Neural progenitor cell (in vitro differentiated cells): ENCODE measurements around the gene C11orf42. TPM values are rescaled to one million over a fixed set of nuclear protein-coding genes. Genes with fewer than 3 reads are reported as not detected.

Experiments
- DNase-seq: peaks from one replicate; pipeline ENCODE4 v3.0.0-alpha.2; 2016; ENCODE audit warnings: low spot score
- H2AFZ ChIP-seq: fragments of 200-600 bp; sonication (generic); replicated peaks from 2 replicates; pipeline ENCODE4 v1.6.1; 2016; ENCODE audit warnings: antibody characterized with exemption
- H3F3A ChIP-seq: fragments of 200-600 bp; sonication (generic); 2 replicates; pipeline ENCODE4 v1.6.1; 2016; ENCODE audit warnings: antibody characterized with exemption, low read depth
- H3K27ac ChIP-seq: fragments of 200-600 bp; sonication (generic); 2 replicates; pipeline ENCODE4 v1.5.1; 2016; ENCODE audit warnings: mild to moderate bottlenecking
- H3K27me3 ChIP-seq: fragments of 200-600 bp; sonication (generic); 2 replicates; pipeline ENCODE4 v1.6.1; 2016; ENCODE audit warnings: mild to moderate bottlenecking, moderate library complexity
- H3K36me3 ChIP-seq: fragments of 200-600 bp; sonication (generic); 2 replicates; pipeline ENCODE4 v1.5.1; 2016
- H3K4me1 ChIP-seq: fragments of 200-600 bp; sonication (generic); 2 replicates; pipeline ENCODE4 v1.6.1; 2016; ENCODE audit warnings: mixed run types
- H3K4me2 ChIP-seq: fragments of 200-600 bp; sonication (generic); 2 replicates; pipeline ENCODE4 v1.6.1; 2016
- H3K4me3 ChIP-seq: fragments of 200-600 bp; sonication (generic); 2 replicates; pipeline ENCODE4 v1.5.1; 2016
- H3K79me2 ChIP-seq: fragments of 200-600 bp; sonication (generic); 2 replicates; pipeline ENCODE4 v1.6.1; 2016; ENCODE audit warnings: low read depth
- H3K9ac ChIP-seq: fragments of 200-600 bp; sonication (generic); 2 replicates; pipeline ENCODE4 v1.6.1; 2016
- H3K9me3 ChIP-seq: fragments of 200-600 bp; sonication (generic); 2 replicates; pipeline ENCODE4 v1.5.1; 2016; ENCODE audit warnings: low read depth
- H4K20me1 ChIP-seq: fragments of 200-600 bp; sonication (generic); 2 replicates; pipeline ENCODE4 v1.6.1; 2016; ENCODE audit warnings: low read depth
- H3K27ac Mint-ChIP-seq: 3 replicates; pipeline ENCODE4 v1.8.0; 2021; ENCODE audit warnings: mixed read lengths
- H3K27me3 Mint-ChIP-seq: 2 replicates; pipeline ENCODE4 v1.8.0; 2022; ENCODE audit warnings: low read depth, mild to moderate bottlenecking, inconsistent platforms, moderate library complexity, mixed read lengths; ENCODE audit not compliant: insufficient read depth
- H3K36me3 Mint-ChIP-seq: 3 replicates; pipeline ENCODE4 v1.8.0; 2021; ENCODE audit warnings: mixed read lengths
- H3K4me1 Mint-ChIP-seq: 3 replicates; pipeline ENCODE4 v1.8.0; 2021; ENCODE audit warnings: mixed read lengths
- H3K4me3 Mint-ChIP-seq: 3 replicates; pipeline ENCODE4 v1.8.0; 2021; ENCODE audit warnings: mild to moderate bottlenecking, moderate library complexity, mixed read lengths
- H3K9me3 Mint-ChIP-seq: 3 replicates; pipeline ENCODE4 v1.8.0; 2020; ENCODE audit warnings: mixed read lengths
- EZH2 ChIP-seq: fragments of 200-600 bp; sonication (generic); IDR thresholded peaks from 2 replicates; pipeline ENCODE4 v1.6.1; 2017; ENCODE audit warnings: antibody characterized with exemption, mild to moderate bottlenecking, moderate library complexity
- EZH2phosphoT487 ChIP-seq: fragments of 200-600 bp; sonication (generic); IDR thresholded peaks from 2 replicates; pipeline ENCODE4 v1.6.1; 2017; ENCODE audit warnings: antibody characterized with exemption
- total RNA-seq: library from RNA; depleted of rRNA; stranded (reverse); fragments of >200 nt; gene quantifications from 2 replicates; pipeline ENCODE4 v1.2.3, GENCODE V29; 2015; ENCODE audit warnings: low replicate concordance
- TF ChIP-seq, protein P1 (sequence below): fragments of 200-600 bp; sonication (generic); IDR thresholded peaks from 2 replicates; pipeline ENCODE4 v1.5.1; 2017; ENCODE audit warnings: antibody characterized with exemption, mild to moderate bottlenecking

C11orf42 gene
- total RNA-seq, 1 donor from 2014 or later, result not detected

DNA sequence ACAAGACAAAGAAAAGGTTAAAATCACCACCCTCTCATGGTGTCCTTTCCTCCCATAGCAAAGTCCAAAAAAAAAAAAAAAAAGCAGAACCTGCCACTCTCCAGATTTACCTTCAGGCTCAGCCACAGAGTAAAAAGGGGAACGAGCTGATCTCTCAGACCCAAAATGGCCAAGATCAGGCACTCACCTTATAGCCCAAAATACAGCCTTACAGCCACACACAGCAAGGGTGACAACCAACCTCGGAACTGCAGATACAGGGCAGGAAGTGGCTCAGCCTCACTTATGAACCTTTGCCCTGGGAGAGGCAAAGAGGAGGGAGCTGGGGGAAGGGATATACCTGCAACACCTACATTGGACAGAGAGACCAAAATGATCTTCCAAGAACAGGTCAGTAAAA lies 24.6 kb downstream of the C11orf42 start:
- Histone ChIP-seq H3K4me2 (no peak overlapping the region), H3K27me3 (no peaks in the 10 kb centered on the region), H3K9ac (no peak overlapping the region), H3K27ac (no peak overlapping the region), H3K4me1 (peaks cover 8% of the 10 kb centered on the region), H4K20me1 (peaks cover 45% of the 10 kb centered on the region), H3K36me3 (no peaks in the 10 kb centered on the region), H3K9me3 (no peaks in the 10 kb centered on the region), H3K4me3 (no peak overlapping the region), H2AFZ (no peak overlapping the region), H3K79me2 (peaks cover 94% of the 10 kb centered on the region), H3F3A (no peaks in the 10 kb centered on the region)
- no peak for DNase-seq
- Mint-ChIP-seq H3K36me3 (no peaks in the 10 kb centered on the region), H3K4me3 (no peak overlapping the region), H3K4me1 (peaks cover 10% of the 10 kb centered on the region), H3K27me3 (no peaks in the 10 kb centered on the region), H3K27ac (no peak overlapping the region), H3K9me3 (no peaks in the 10 kb centered on the region)
- TF ChIP-seq EZH2, result no peak
- TF ChIP-seq, protein P1, sequence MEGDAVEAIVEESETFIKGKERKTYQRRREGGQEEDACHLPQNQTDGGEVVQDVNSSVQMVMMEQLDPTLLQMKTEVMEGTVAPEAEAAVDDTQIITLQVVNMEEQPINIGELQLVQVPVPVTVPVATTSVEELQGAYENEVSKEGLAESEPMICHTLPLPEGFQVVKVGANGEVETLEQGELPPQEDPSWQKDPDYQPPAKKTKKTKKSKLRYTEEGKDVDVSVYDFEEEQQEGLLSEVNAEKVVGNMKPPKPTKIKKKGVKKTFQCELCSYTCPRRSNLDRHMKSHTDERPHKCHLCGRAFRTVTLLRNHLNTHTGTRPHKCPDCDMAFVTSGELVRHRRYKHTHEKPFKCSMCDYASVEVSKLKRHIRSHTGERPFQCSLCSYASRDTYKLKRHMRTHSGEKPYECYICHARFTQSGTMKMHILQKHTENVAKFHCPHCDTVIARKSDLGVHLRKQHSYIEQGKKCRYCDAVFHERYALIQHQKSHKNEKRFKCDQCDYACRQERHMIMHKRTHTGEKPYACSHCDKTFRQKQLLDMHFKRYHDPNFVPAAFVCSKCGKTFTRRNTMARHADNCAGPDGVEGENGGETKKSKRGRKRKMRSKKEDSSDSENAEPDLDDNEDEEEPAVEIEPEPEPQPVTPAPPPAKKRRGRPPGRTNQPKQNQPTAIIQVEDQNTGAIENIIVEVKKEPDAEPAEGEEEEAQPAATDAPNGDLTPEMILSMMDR, result no peak
- TF ChIP-seq EZH2phosphoT487, result no peak

DNA sequence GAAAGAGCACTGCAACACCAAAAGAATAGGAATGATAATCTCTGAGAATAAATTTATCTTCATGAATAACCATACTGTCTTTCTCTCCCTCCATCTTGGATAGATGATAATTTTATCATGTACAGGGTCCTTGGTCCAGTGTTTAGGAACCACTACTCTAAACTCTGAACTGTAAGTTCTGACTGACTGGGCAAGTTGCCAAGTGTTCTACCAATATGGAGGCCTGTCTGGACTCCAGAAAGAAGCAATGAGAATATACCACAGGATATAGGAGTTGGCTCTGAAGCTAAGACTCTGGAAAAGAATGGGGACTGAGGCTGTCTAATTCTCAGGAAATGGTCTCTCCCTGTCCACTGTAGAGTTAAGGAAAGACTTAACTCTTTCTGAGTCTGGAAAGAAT lies 27.5 kb downstream of the C11orf42 start:
- Mint-ChIP-seq H3K27ac (no peak overlapping the region), H3K36me3 (no peaks in the 10 kb centered on the region), H3K27me3 (peaks cover 2% of the 10 kb centered on the region), H3K9me3 (no peaks in the 10 kb centered on the region), H3K4me3 (peak overlapping the region; percentile 59), H3K4me1 (peaks cover 13% of the 10 kb centered on the region)
- Histone ChIP-seq H3K36me3 (no peaks in the 10 kb centered on the region), H3K27ac (no peak overlapping the region), H3K4me2 (peak overlapping the region; percentile 95), H2AFZ (no peak overlapping the region), H3F3A (peaks cover 12% of the 10 kb centered on the region), H3K4me1 (peaks cover 8% of the 10 kb centered on the region), H3K79me2 (peaks cover 64% of the 10 kb centered on the region), H3K4me3 (peak overlapping the region; percentile 97), H3K27me3 (no peaks in the 10 kb centered on the region), H4K20me1 (peaks cover 30% of the 10 kb centered on the region), H3K9ac (no peak overlapping the region), H3K9me3 (no peaks in the 10 kb centered on the region)
- DNase-seq, result no peak
- TF ChIP-seq EZH2 (no peak), EZH2phosphoT487 (no peak)
- TF ChIP-seq, protein P1, result no peak

DNA sequence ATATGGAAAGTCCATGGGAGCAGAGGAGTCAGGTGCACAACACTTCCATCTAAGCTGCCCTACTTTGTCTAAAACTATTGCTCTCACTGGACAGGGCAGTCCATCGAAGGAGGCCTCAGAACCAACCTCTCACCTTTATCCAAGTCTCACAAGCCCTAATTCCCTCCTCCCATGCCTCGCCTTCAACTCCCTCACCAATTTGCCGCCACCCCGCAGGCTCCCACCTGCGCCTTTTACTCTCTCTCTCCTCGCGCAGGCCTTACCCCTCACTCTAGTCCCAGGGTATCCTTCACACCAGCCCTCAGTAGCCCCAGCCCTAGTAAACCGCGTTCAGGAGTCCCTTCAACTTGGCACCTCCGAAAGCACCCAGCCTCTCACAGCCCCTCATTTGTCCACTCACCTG lies 28.6 kb downstream of the C11orf42 start:
- Mint-ChIP-seq H3K9me3 (no peaks in the 10 kb centered on the region), H3K27ac (peak overlapping the region; percentile 43), H3K27me3 (peaks cover 4% of the 10 kb centered on the region), H3K36me3 (no peaks in the 10 kb centered on the region), H3K4me1 (peaks cover 13% of the 10 kb centered on the region), H3K4me3 (peak overlapping the region; percentile 99)
- TF ChIP-seq, protein P1, result no peak
- no peak for TF ChIP-seq EZH2
- TF ChIP-seq EZH2phosphoT487, result no peak
- H2AFZ ChIP-seq, result peak overlapping the region; percentile 69
- H3K4me1 ChIP-seq, result peaks cover 8% of the 10 kb centered on the region
- H3F3A ChIP-seq, result peaks cover 12% of the 10 kb centered on the region
- H4K20me1 ChIP-seq, result peaks cover 27% of the 10 kb centered on the region
- peak overlapping the region; percentile 97 for H3K4me3 ChIP-seq
- peaks cover 53% of the 10 kb centered on the region for H3K79me2 ChIP-seq
- H3K9me3 ChIP-seq, result no peaks in the 10 kb centered on the region
- H3K4me2 ChIP-seq, result peak overlapping the region; percentile 95
- DNase-seq, result peak; percentile 39
- H3K27me3 ChIP-seq, result no peaks in the 10 kb centered on the region
- H3K27ac ChIP-seq, result no peak overlapping the region
- peak overlapping the region; percentile 67 for H3K9ac ChIP-seq
- no peaks in the 10 kb centered on the region for H3K36me3 ChIP-seq
